GM19035 (cell line): ENCODE data around the gene DIP2B.

Experiments
- ATAC-seq: cut with Tn5 transposase; IDR thresholded peaks from one replicate; pipeline ENCODE4 v1.9.1; 2021; ENCODE audit not compliant: unreplicated experiment

DIP2B gene

GRCh38 chr12:50571786-50572185 lies 67.0 kb downstream of the DIP2B start:
- no peak for ATAC-seq

GRCh38 chr12:50572287-50572686 lies 67.5 kb downstream of the DIP2B start:
- ATAC-seq = no peak

DNA sequence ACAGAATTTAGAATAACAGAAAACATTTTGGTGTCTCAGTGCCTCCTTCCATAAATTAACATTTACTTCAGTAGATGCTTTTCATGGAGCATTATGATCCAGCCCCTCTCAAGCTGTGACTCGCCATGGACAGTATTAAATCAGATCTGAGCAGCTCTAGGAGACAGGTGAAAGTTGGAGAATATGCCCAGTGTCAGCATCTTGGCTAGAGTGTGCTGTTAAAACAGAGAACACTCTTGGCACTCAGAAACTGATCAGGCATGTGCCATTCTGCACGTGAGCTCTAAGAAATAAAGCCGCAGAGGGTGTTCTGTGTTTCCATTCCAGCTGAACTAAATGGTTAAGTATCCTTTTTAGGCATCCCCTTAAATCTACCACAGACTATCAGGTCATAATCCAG lies 68.0 kb downstream of the DIP2B start:
- no peak for ATAC-seq

DNA sequence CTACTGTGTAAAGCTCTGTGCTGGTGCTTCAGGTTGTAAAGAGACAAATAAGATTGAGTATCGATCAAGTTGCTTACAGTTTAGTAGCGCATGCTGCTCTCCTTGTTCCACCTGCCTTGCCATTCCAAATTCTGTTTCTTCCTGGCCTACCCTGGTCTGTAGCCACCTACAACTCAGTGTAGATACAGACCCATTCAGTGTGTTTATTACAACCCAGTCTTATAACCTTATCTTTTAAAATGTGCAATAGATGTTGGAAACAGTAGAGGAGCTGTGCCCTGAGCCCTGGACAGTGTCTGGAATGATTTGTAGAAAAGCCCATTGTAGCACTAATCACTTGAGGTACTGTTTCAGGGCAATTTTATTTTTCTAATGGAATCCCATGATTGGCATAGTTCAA lies 68.5 kb downstream of the DIP2B start:
- no peak for ATAC-seq

- ATAC-seq = no peak
These were observed 70.0 kb downstream of the DIP2B start for GRCh38 chr12:50574601-50575348.

GRCh38 chr12:50579757-50580267 lies 75.0 kb downstream of the DIP2B start:
- ATAC-seq = no peak

DNA sequence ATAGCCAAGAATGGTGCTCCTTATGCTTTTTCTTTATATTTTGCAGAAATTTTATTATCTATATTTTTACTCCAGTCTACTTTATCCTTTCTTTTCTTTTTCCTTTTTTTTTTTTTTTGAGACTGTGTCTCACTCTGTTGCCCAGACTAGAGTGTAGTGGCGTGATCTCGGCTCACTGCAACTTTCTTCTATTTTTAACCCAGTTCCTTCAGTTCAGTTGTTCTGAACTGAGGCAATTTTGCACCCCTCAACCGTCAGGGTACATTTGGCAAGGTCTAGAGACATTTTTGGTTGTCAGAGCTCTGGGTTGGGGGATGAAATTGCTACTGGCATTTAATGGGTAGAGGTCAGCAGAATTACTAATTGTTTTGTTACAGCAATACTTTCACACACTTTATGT lies 75.7 kb downstream of the DIP2B start:
- no peak for ATAC-seq

GRCh38 chr12:50581226-50582184 lies 76.7 kb downstream of the DIP2B start:
- ATAC-seq = no peak

GRCh38 chr12:50584135-50584534 lies 79.3 kb downstream of the DIP2B start:
- no peak for ATAC-seq

DNA sequence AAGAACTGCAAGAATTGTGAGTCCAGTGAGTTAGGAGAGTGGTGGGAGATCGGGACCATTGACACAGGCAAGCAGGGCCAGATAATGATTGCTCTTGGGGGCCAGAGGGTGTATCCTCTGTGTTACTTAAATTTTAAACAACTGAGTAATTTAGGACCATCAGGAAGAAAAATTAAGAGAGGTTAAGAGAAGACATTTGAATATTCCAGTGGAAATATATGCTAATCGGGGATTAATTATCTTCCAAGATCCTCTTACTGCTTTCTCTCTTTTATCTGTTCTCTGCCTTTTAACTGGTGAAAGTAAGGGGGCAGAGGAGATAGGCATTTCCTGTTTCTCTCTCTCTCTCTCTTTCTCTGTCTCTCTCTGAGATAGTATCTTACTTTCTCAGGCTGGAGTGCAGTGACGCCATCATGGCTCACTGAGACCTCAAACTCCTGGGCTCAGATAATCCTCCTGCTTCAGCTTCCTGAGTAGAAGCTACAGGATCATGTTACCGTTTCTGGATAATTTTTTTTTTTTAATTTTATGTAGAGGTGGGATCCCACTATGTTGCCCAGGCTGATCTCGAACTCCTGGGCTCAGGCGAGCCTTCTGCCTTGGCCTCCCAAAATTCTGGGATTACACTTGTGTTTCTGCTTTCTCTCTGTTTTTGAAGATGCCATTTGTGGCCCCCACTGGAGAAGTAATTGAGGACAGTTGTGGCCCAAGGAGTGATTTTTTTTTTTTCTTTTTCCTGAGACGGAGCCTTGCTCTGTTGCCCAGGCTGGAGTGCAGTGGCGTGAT lies 85.1 kb downstream of the DIP2B start:
- ATAC-seq = no peak

DNA sequence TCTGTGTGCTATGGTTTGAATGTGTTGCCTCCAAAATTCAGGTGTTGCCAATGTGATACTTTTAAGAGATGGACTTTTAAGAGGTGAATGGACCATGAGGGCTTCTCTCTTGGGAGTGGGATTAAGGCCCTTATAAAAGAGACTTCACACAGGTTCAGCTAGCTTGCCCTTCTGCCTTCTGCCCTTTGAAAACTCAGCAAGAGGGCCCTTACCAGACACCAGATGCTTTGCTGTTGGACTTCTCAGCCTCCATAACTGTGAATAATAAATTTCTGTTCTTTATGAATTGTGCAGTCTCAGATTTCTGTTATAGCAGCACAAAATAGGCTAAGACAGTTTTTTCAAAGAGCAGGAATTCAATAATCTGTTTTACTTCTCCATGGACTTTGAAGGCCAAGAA lies 86.1 kb downstream of the DIP2B start:
- ATAC-seq = no peak

DNA sequence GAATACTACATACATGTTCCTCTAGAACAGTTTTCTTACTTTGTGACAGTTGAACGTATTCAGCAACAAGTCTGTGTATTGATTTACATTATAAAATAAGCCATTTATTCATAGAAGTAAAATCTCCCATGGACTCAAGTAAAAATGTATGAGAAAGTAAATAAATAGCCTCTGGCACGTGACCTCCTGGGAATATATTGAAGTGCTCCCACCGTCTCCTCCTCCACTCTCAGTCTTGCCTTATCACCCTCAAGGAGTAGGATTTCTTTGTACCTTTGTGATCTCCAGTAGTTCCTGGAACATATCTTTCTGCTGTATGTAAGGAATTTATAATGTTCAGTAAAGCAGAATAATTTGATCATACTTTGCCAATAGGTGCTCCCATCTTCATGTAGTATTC lies 90.9 kb downstream of the DIP2B start:
- ATAC-seq = no peak

DNA sequence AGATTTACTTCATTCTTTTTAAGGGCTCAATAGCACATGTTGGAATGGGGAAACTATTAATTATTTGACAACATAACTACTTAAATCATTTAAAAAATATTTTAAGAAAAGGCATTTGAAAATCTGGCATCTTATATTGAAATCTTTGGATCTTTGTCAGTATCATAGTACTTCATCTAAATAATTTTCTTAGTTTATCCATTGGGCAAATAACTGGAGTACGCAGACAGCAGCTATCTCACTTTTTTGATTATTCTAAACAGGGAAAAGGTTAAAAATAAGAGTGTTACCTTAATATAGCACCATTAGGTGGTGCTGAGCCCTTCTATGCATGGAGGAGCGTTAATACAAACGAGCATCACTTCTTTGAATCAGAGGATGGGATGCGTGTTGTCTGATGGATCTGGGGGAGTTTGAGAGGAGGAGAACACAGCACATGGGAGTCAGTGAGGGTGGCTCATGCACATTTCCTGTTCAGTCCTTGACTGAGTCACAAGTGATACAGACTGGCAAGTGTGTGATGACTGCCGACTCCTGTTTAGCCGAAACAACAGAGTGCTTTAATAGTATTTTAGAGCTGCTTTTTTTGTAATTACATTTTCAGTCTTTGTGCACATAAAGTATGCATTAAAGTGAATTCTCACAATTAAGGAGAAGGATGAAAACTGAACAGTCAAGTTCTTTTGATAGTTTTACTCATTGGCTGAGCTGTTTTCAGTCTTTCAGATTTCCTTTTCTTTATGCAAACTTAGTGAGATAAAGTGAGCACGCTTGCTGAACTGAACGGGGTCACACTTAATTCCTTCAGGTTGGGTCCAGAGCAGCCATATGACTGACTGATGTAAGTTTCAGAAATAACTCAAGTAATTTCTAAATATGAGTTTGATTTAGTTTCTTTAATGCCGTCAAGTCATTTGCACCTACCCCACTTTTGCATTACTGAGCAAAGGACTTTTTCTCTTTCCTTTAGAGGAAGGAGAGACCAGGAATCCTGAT lies 92.7 kb downstream of the DIP2B start:
- peak; percentile 81 for ATAC-seq

DNA sequence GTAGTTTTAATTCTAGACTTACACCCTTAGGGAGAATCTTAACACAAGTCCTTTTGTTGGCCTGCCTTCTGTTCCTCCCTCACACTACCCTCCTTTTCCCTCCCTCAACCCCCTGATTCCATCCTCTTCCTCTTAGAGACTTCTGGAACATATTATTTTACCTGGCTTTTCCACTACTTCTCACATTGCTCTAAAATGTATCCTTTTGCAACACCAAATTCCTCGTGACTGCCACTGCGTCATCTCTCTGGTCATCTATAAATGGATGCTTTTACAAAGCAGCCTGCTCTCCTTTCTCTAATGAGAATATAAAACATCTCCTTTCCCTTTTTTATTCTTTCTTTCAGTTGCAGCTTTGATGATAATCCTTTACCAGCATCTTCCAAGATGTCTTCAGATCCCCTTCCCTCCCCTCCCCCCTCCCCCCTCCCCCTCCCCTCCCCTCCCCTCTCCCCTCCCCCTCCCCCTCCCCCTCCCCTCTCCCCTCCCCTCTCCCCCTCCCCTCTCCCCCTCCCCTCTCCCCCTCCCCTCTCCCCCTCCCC lies 93.6 kb downstream of the DIP2B start:
- no peak for ATAC-seq

- ATAC-seq = no peak
These were observed 94.7 kb downstream of the DIP2B start for GRCh38 chr12:50599366-50600095.

DNA sequence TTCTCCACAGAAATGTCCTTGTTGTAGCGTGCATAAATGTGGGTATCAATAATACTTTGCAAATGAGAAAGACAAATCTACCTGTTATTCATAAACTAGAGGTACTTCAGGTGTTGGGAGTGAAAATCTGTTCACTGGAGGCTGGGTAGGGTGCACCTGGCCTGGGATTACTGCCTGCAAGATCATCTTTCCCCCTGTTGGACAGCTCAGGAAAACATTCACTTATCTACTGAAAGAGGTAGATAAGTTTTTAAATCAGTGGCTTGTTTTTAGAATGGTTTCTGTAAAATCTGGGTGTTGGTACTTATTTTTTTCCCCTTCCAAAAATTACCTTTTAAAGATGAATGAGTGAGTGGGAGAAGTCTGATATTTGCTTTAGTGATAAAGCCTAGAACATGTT lies 95.6 kb downstream of the DIP2B start:
- ATAC-seq = no peak

- ATAC-seq = no peak
These were observed 99.2 kb downstream of the DIP2B start for GRCh38 chr12:50603817-50604639.

GRCh38 chr12:50604640-50604920 lies 99.8 kb downstream of the DIP2B start:
- no peak for ATAC-seq
